ENCODE measurements around the gene ATG4D.

ATG4D gene

GRCh38 chr19:10577951-10578350 lies 34.2 kb downstream of the ATG4D start:
- no peak for DNase-seq (ENCODE audit: low read depth in 2 of 2)

GRCh38 chr19:10580979-10581631 lies 37.4 kb downstream of the ATG4D start:
- DNase-seq (ENCODE audit: low read depth in 2 of 2), result peak; percentile 56 to 64

- no peak for DNase-seq (ENCODE audit: low read depth in 2 of 2)
These were observed 38.4 kb downstream of the ATG4D start for GRCh38 chr19:10582091-10582490.

GRCh38 chr19:10583036-10583776 lies 39.5 kb downstream of the ATG4D start:
- no peak for DNase-seq (ENCODE audit: low read depth in 2 of 2)

GRCh38 chr19:10586396-10586795 lies 42.7 kb downstream of the ATG4D start:
- DNase-seq (ENCODE audit: low read depth in 2 of 2), result no peak

- DNase-seq (ENCODE audit: low read depth in 2 of 2), result no peak
These were observed 43.5 kb downstream of the ATG4D start, which contains the start of gene AP1M2 for GRCh38 chr19:10587022-10587838. Gene AP1M2 (minus strand): TSS chr19:10587312. CDS start chr19:10587231, 81 bp downstream.

GRCh38 chr19:10587839-10588150 lies 44.1 kb downstream of the ATG4D start:
- DNase-seq (ENCODE audit: low read depth in 2 of 2), result no peak

- no peak for DNase-seq (ENCODE audit: low read depth in 2 of 2)
These were observed 49.4 kb downstream of the ATG4D start for GRCh38 chr19:10593148-10593547.

- no peak for DNase-seq (ENCODE audit: low read depth in 2 of 2)
These were observed 50.3 kb downstream of the ATG4D start for GRCh38 chr19:10593820-10594637.

GRCh38 chr19:10600149-10600548 lies 56.4 kb downstream of the ATG4D start:
- DNase-seq (ENCODE audit: low read depth in 2 of 2), result no peak

GRCh38 chr19:10601999-10602329 lies 58.3 kb downstream of the ATG4D start:
- no peak for DNase-seq (ENCODE audit: low read depth in 2 of 2)

GRCh38 chr19:10602330-10603083 lies 58.8 kb downstream of the ATG4D start:
- DNase-seq (ENCODE audit: low read depth in 2 of 2), result peak; percentile 25 to 39

Measured in fibroblast of skin of left biceps (primary cell).